Coronary artery (tissue), 2 donors: ENCODE measurements around the gene EPB41L5.
"Not testable (repeated sequence)": the region's sequence is repeated elsewhere in the genome, so short reads cannot be mapped to it uniquely, and the experiment has no call there.

ENCODE experiments used
- DNase-seq: peaks from one replicate; pipeline ENCODE4 v3.0.0-alpha.2; 2017; ENCODE audit warnings: low spot score
- H3K27ac ChIP-seq, 2 donors: fragments of 200-600 bp; sonication (generic); one replicate each; pipeline ENCODE4 v1.5.1; 2016 to 2019
- H3K4me3 ChIP-seq: fragments of 200-600 bp; sonication (generic); 2 replicates; pipeline ENCODE4 v1.5.1; 2016; ENCODE audit warnings: mild to moderate bottlenecking, moderate library complexity
- CTCF ChIP-seq: fragments of 200-600 bp; sonication (generic); IDR thresholded peaks from one replicate; pipeline ENCODE4 v1.5.1; 2019; ENCODE audit warnings: antibody characterized with exemption

EPB41L5 gene

GRCh38 chr2:120109186-120110061 is 96.5 kb downstream of the EPB41L5 start:
- TF ChIP-seq CTCF: no peak
- Histone ChIP-seq H3K27ac (no peak overlapping the region), H3K4me3 (no peak overlapping the region)
- DNase-seq: no peak

GRCh38 chr2:120110062-120110362 is 97.1 kb downstream of the EPB41L5 start:
- no peak for TF ChIP-seq CTCF
- Histone ChIP-seq H3K4me3 (no peak overlapping the region), H3K27ac (no peak overlapping the region)
- DNase-seq: no peak

DNA sequence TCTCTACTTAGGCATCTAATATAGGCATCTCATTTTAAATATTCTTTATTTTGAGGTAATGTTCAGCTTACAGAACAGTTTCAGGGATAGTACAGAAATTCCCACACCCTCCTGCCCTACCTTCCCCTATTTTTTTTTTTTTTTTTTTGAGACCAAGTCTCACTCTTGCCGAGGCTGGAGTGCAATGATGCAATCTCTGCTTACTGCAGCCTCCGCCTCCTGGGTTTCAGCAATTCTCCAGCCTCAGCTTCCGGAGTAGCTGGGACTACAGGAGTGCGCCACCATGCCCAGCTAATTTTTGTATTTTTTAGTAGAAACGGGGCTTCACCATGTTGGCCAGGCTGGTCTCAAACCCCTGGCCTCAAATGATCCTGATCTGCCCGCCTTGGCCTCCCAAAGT is 97.6 kb downstream of the EPB41L5 start:
- H3K27ac ChIP-seq: no peak overlapping the region
- no peak for TF ChIP-seq CTCF
- no peak for DNase-seq

GRCh38 chr2:120111193-120111592 is 98.3 kb downstream of the EPB41L5 start:
- TF ChIP-seq CTCF: no peak
- no peak overlapping the region for H3K4me3 ChIP-seq
- H3K27ac ChIP-seq: no peak overlapping the region
- no peak for DNase-seq

More for the DNA sequence above, 97.6 kb downstream of the EPB41L5 start:
- H3K4me3 ChIP-seq: no peak overlapping the region

DNA sequence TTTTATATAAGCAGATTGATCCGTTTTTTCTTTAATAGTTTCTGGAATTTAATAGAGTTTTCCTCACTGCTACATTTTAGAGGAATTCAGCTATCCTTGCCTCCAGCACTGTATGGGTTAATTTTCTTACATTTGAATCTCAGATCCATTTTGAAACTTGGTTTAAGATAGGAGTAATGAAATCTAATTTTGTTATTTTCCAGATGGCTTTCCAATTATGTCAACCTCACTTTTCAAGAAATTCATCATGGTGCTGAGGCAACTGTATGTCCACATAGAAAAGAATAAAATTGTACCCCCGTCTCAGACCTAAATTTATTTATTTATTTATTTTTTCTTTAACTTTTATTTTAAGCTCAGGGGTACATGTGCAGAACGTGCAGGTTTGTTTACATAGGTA is 105.1 kb downstream of the EPB41L5 start:
- H3K4me3 ChIP-seq: no peak overlapping the region
- H3K27ac ChIP-seq: no peak overlapping the region
- no peak for DNase-seq
- no peak for TF ChIP-seq CTCF

DNA sequence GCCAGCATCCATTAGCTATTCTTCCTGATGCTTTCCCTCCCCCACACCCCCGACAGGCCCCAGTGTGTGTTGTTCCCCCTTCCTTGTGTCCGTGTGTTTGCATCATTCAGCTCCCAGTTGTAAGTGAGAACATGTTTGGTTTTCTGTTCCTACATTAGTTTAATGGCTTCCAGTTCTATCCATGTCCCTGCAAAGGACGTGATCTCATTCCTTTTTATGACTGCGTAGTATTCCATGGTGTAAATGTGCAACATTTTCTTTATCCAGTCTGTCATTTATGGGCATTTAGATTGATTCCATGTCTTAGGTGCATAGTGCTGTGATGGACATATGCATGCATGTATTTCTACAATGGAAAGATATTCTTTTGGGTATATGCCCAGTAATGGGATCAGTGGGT is 105.6 kb downstream of the EPB41L5 start:
- no peak for DNase-seq
- Histone ChIP-seq H3K4me3 (no peak overlapping the region), H3K27ac (no peak overlapping the region)
- no peak for TF ChIP-seq CTCF

DNA sequence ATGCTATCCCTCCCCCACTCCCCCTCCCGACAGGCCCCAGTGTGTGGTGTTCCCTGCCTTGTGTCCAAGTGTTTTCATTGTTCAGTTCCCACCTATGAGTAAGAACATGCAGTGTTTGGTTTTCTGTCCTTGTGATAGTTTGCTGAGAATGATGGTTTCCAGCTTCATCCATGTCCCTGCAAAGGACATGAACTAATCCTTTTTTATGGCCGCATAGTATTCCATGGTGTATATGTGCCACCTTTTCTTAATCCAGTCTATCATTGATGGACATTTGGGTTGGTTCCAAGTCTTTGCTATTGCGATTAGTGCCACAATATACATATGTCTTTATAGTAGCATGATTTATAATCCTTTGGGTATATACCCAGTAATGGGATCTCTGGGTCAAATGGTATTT is 108.5 kb downstream of the EPB41L5 start:
- H3K27ac ChIP-seq, DNase-seq, H3K4me3 ChIP-seq: not testable (repeated sequence)
